Transverse colon (tissue), 4 donors: ENCODE data around the gene CDKN2B-AS1. TPM values are rescaled to one million over a fixed set of nuclear protein-coding genes. Genes with fewer than 3 reads are reported as not detected.

Experiments used
- DNase-seq: peaks from one replicate; pipeline ENCODE4 v3.0.0-alpha.2; 2019
- H3K27ac ChIP-seq, 4 donors: fragments of 200-600 bp; sonication (generic); 2 replicates each; pipeline ENCODE4 v1.5.1; 2016 to 2018; ENCODE audit warnings: inconsistent platforms in 4 of 4
- H3K27me3 ChIP-seq: fragments of 200-600 bp; sonication (generic); 2 replicates; pipeline ENCODE4 v1.5.1; 2017; ENCODE audit warnings: inconsistent platforms
- H3K36me3 ChIP-seq, 4 donors: fragments of 200-600 bp; sonication (generic); 2 replicates each; pipeline ENCODE4 v1.5.1; 2017 to 2019; ENCODE audit warnings: inconsistent platforms in 4 of 4
- H3K4me1 ChIP-seq, 4 donors: fragments of 200-600 bp; sonication (generic); 2 replicates each; pipeline ENCODE4 v1.5.1; 2017 to 2020; ENCODE audit warnings: inconsistent platforms in 4 of 4
- H3K4me3 ChIP-seq, 4 donors: fragments of 200-600 bp; sonication (generic); 1 replicate in 1 of 4; 2 replicates in 3 of 4; pipeline versions ENCODE4 v1.5.1 to v1.6.1; 2017 to 2019; ENCODE audit warnings: inconsistent platforms in 4 of 4
- H3K9me3 ChIP-seq, 2 donors: fragments of 200-600 bp; sonication (generic); 2 replicates each; pipeline ENCODE4 v1.5.1; 2017 to 2019; ENCODE audit warnings: inconsistent platforms in 2 of 2
- CTCF ChIP-seq, 5 experiments: fragments of 200-600 bp in 3 of 5; fragments of 450-650 bp in 2 of 5; sonication (generic) in 3 of 5; IDR thresholded peaks; 1 replicate in 2 of 5; 2 replicates in 3 of 5; pipeline ENCODE4 v1.5.1; 2016 to 2017; ENCODE audit warnings: antibody characterized with exemption in 5 of 5, inconsistent platforms in 3 of 5, mild to moderate bottlenecking in 2 of 5, moderate library complexity in 1 of 5
- EP300 ChIP-seq: sonication (generic); formaldehyde crosslinking; IDR thresholded peaks from one replicate; pipeline ENCODE4 v1.6.1; 2017; ENCODE audit warnings: antibody characterized with exemption, low read depth
- POLR2A ChIP-seq: fragments of 450-650 bp; IDR thresholded peaks from one replicate; pipeline ENCODE4 v1.6.1; 2016; ENCODE audit warnings: antibody characterized with exemption, mild to moderate bottlenecking, moderate library complexity
- POLR2AphosphoS5 ChIP-seq, 3 donors: sonication (generic); formaldehyde crosslinking; IDR thresholded peaks; one replicate each; pipeline ENCODE4 v1.6.1; 2016; ENCODE audit warnings: antibody characterized with exemption in 3 of 3
- WGBS, 2 donors: methylation state at CpG; one replicate each; pipeline ENCODE4 v1.1.5; 2018; ENCODE audit warnings: low coverage in 1 of 2; 5-methylcytosine and 5-hydroxymethylcytosine counted together
- in situ Hi-C, 4 donors: fragments of 200-750 bp; cut with MboI; loops; one replicate each; pipeline versions ENCODE4 v1.15.0 to v1.15.1; 2017; ENCODE audit warnings: low sequenced_read_pairs in 3 of 4, low pct_ligation_motif_present in 1 of 4, low pct_unique_long_range_greater_than_20kb in 1 of 4
- intact Hi-C: fragments of 100-400 bp; cut with DNase I; formaldehyde crosslinking; loops from one replicate; pipeline ENCODE4 v1.15.1; 2023; ENCODE audit warnings: low total_unique reads
- total RNA-seq, 4 donors: library from RNA; depleted of rRNA; stranded (reverse); fragments of >200 nt; gene quantifications; one replicate each; pipeline ENCODE4 v1.1.0, GENCODE V29; 2016

The CDKN2B-AS1 gene
- total RNA-seq, 4 donors from 2014 or later = 1.00 to 152 (median 46.0) TPM

- no peak for DNase-seq
- no peak overlapping the region for H3K27ac ChIP-seq
- no peaks in the 10 kb centered on the region for H3K36me3 ChIP-seq
- no peaks in the 10 kb centered on the region for H3K27me3 ChIP-seq
- intact Hi-C loops (no loop called here), in situ Hi-C loops (loop anchor here in 1 of 4 donors (25.0 kb wide), 1 partner anchor 430 kb away; no protein-coding TSS in a partner anchor)
- no peaks in the 10 kb centered on the region for H3K9me3 ChIP-seq
- TF ChIP-seq POLR2A (no peak), EP300 (no peak), POLR2AphosphoS5 (IDR thresholded peaks at IDR 0.05) (no peak), CTCF (IDR thresholded peaks at IDR 0.05) (no peak)
- 67 to 94% methylated on average over 2 to 4 of the region's 4 CpGs for WGBS, 2 donors
- peaks cover 0 to 9% (median 3%) of the 10 kb centered on the region in 4 donors for H3K4me1 ChIP-seq
- H3K4me3 ChIP-seq = no peak overlapping the region
Observed at GRCh38 chr9:22031655-22032411, 37.2 kb downstream of the CDKN2B-AS1 start.

DNA sequence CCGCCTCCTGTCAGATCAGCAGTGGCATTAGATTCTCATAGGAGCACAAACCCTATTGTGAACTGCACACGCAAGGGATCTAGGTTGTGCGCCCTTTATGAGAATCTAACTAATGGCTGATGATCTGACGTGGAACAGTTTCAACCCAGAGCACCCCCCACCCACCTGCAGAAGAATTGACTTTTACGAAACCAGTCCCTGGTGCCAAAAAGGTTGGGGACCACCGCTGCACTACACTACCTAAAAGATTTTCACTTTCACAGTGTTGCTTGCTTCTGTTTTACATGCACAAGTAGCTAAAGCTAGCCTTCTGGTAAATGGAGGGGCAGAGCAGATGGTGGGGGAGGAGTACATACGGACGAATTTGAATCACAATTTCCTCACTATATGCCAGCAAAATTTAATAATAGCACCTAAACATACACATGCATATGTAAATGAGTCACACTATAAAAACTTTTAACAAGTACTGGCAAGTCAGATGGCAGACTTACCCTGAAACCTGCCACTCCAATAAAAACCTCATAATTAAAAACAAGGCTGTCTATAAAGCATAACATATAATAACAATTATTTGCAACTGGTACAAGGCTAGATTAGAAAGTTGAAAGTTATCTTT lies 38.5 kb downstream of the CDKN2B-AS1 start:
- no peak overlapping the region for H3K4me3 ChIP-seq
- TF ChIP-seq POLR2A (no peak), POLR2AphosphoS5 (IDR thresholded peaks at IDR 0.05) (no peak), EP300 (no peak), CTCF (IDR thresholded peaks at IDR 0.05) (no peak)
- no peaks in the 10 kb centered on the region for H3K36me3 ChIP-seq
- in situ Hi-C loops (loop anchor here in 1 of 4 donors (25.0 kb wide), 1 partner anchor 429 kb away; no protein-coding TSS in a partner anchor), intact Hi-C loops (no loop called here)
- H3K4me1 ChIP-seq = peaks cover 0 to 22% (median 9%) of the 10 kb centered on the region in 4 donors
- DNase-seq = no peak
- H3K27me3 ChIP-seq = no peaks in the 10 kb centered on the region
- no peak overlapping the region for H3K27ac ChIP-seq
- H3K9me3 ChIP-seq = no peaks in the 10 kb centered on the region
- WGBS, 2 donors = 74 to 78% methylated on average over 3 to 8 of the region's 8 CpGs

GRCh38 chr9:22035591-22036011 lies 41.0 kb downstream of the CDKN2B-AS1 start:
- WGBS, 2 donors = 64 to 84% methylated on average over 2 of the region's 2 CpGs

More at GRCh38 chr9:22035591-22036011, 41.0 kb downstream of the CDKN2B-AS1 start:
- H3K27ac ChIP-seq = no peak overlapping the region
- intact Hi-C loops (no loop called here), in situ Hi-C loops (loop anchor here in 1 of 4 donors (25.0 kb wide), 1 partner anchor 427 kb away; no protein-coding TSS in a partner anchor)
- H3K4me1 ChIP-seq = peaks cover 0 to 34% (median 23%) of the 10 kb centered on the region in 4 donors
- H3K4me3 ChIP-seq = no peak overlapping the region
- H3K36me3 ChIP-seq = no peaks in the 10 kb centered on the region
- DNase-seq = no peak
- no peaks in the 10 kb centered on the region for H3K27me3 ChIP-seq
- H3K9me3 ChIP-seq = no peaks in the 10 kb centered on the region
- TF ChIP-seq CTCF (IDR thresholded peaks at IDR 0.05) (no peak), POLR2A (no peak), POLR2AphosphoS5 (IDR thresholded peaks at IDR 0.05) (no peak), EP300 (no peak)
